Liver (tissue), 9 donors: ENCODE measurements around the gene CCM2L. TPM values are rescaled to one million over a fixed set of nuclear protein-coding genes. Genes with fewer than 3 reads are reported as not detected.

Source experiments
- DNase-seq: peaks from one replicate; pipeline ENCODE4 v3.0.0-alpha.2; 2017; ENCODE audit warnings: low spot score
- H3K27ac ChIP-seq, 2 donors: one replicate each; pipeline ENCODE4 v1.7.0; 2013; ENCODE audit warnings: inconsistent platforms in 2 of 2, low read length in 2 of 2, control low read depth in 1 of 2, low read depth in 1 of 2, mild to moderate bottlenecking in 1 of 2
- H3K27me3 ChIP-seq, 4 donors: one replicate each; pipeline versions ENCODE4 v1.6.1 to v1.7.0; 2013; ENCODE audit warnings: low read length in 3 of 4, inconsistent platforms in 1 of 4, mild to moderate bottlenecking in 1 of 4, moderate library complexity in 1 of 4; ENCODE audit not compliant: control insufficient read depth in 4 of 4, insufficient read depth in 4 of 4
- H3K36me3 ChIP-seq, 4 donors: one replicate each; pipeline versions ENCODE4 v1.6.1 to v1.7.0; 2013; ENCODE audit warnings: low read length in 3 of 4, mild to moderate bottlenecking in 3 of 4, low read depth in 1 of 4, moderate library complexity in 1 of 4; ENCODE audit not compliant: control insufficient read depth in 4 of 4, insufficient read depth in 3 of 4
- H3K4me1 ChIP-seq, 4 donors: one replicate each; pipeline versions ENCODE4 v1.6.1 to v1.7.0; 2013; ENCODE audit warnings: low read length in 3 of 4, mild to moderate bottlenecking in 3 of 4, moderate library complexity in 1 of 4; ENCODE audit not compliant: control insufficient read depth in 4 of 4, insufficient read depth in 4 of 4
- H3K4me3 ChIP-seq, 3 donors: one replicate each; pipeline versions ENCODE4 v1.6.1 to v1.7.0; 2013; ENCODE audit warnings: low read length in 3 of 3, control low read depth in 1 of 3, low read depth in 1 of 3, mild to moderate bottlenecking in 1 of 3
- H3K9ac ChIP-seq, 2 donors: one replicate each; pipeline ENCODE4 v1.7.0; 2013; ENCODE audit warnings: low read length in 2 of 2, mild to moderate bottlenecking in 2 of 2, moderate library complexity in 2 of 2, control low read depth in 1 of 2, low read depth in 1 of 2
- H3K9me3 ChIP-seq, 4 donors: one replicate each; pipeline versions ENCODE4 v1.6.1 to v1.7.0; 2013; ENCODE audit warnings: low read length in 3 of 4; ENCODE audit not compliant: control insufficient read depth in 4 of 4
- ATF3 ChIP-seq: IDR thresholded peaks from 2 replicates; pipeline ENCODE4 v1.6.1; 2016; ENCODE audit warnings: antibody characterized with exemption
- EGR1 ChIP-seq, 2 donors: IDR thresholded peaks; 2 replicates each; pipeline ENCODE4 v1.6.1; 2016 to 2018; ENCODE audit warnings: antibody characterized with exemption in 2 of 2, low read depth in 2 of 2
- FOXA1 ChIP-seq: IDR thresholded peaks from 2 replicates; pipeline ENCODE4 v1.6.1; 2016; ENCODE audit warnings: antibody characterized with exemption
- FOXA2 ChIP-seq: IDR thresholded peaks from 2 replicates; pipeline ENCODE4 v1.6.1; 2016; ENCODE audit warnings: antibody characterized with exemption
- GABPA ChIP-seq, 2 donors: IDR thresholded peaks in 1 of 2; conservative IDR thresholded peaks in 1 of 2; 2 replicates each; pipeline ENCODE4 v1.6.1; 2016; ENCODE audit warnings: antibody characterized with exemption in 2 of 2, mild to moderate bottlenecking in 1 of 2, moderate library complexity in 1 of 2
- HNF4A ChIP-seq, 2 donors: conservative IDR thresholded peaks; 2 replicates each; pipeline ENCODE4 v1.6.1; 2016; ENCODE audit warnings: antibody characterized with exemption in 2 of 2, mild to moderate bottlenecking in 2 of 2
- HNF4G ChIP-seq: IDR thresholded peaks from 2 replicates; pipeline ENCODE4 v1.6.1; 2016; ENCODE audit warnings: antibody characterized with exemption
- JUND ChIP-seq, 2 donors: IDR thresholded peaks; 2 replicates each; pipeline ENCODE4 v1.6.1; 2016; ENCODE audit warnings: antibody characterized with exemption in 2 of 2
- NR2F2 ChIP-seq: IDR thresholded peaks from 2 replicates; pipeline ENCODE4 v1.6.1; 2016; ENCODE audit warnings: antibody characterized with exemption
- REST ChIP-seq: IDR thresholded peaks from 2 replicates; pipeline ENCODE4 v1.6.1; 2016; ENCODE audit warnings: antibody characterized with exemption, mild to moderate bottlenecking
- RXRA ChIP-seq, 2 donors: IDR thresholded peaks; 2 replicates each; pipeline ENCODE4 v1.6.1; 2017 to 2018; ENCODE audit warnings: antibody characterized with exemption in 2 of 2, mild to moderate bottlenecking in 1 of 2
- SP1 ChIP-seq: IDR thresholded peaks from 2 replicates; pipeline ENCODE4 v1.6.1; 2018; ENCODE audit warnings: antibody characterized with exemption, mild to moderate bottlenecking
- YY1 ChIP-seq: IDR thresholded peaks from 2 replicates; pipeline ENCODE4 v1.6.1; 2016; ENCODE audit warnings: antibody characterized with exemption, mild to moderate bottlenecking
- WGBS: extraction: QIAGEN DNeasy Blood & Tissue Kit; methylation state at CpG from one replicate; pipeline ENCODE4 v1.1.7; 2013; 5-methylcytosine and 5-hydroxymethylcytosine counted together
- polyA plus RNA-seq, 2 donors: library from polyadenylated mRNA; stranded (reverse) in 1 of 2; unstranded in 1 of 2; fragments of 200-250 nt in 1 of 2; fragments of >200 nt in 1 of 2; fragmentation: Nextera tagmentation in 1 of 2; extraction: Ambion mirVana in 1 of 2; gene quantifications; one replicate each; pipeline versions ENCODE4 v1.2.1 to v1.2.3, GENCODE V29; 2013 to 2015
- total RNA-seq, 2 donors: library from RNA; depleted of rRNA; stranded (reverse); fragments of >200 nt; gene quantifications; one replicate each; pipeline ENCODE4 v1.2.3, GENCODE V29; 2014
- TF ChIP-seq, protein P1 (sequence below): IDR thresholded peaks from 2 replicates; pipeline ENCODE4 v1.6.1; 2016; ENCODE audit warnings: antibody characterized with exemption
- donor health status: healthy.
- donor health status: healthy.
- donor health status: healthy.
- donor health status: healthy.
- donor health status: healthy.

CCM2L gene
- total and polyA plus RNA-seq, 4 donors = 0.31 to 2.1 (median 1.2) TPM

GRCh38 chr20:31988430-31989015, 21.7 kb upstream of the CCM2L start:
- H3K27me3 ChIP-seq = peaks cover 0 to 4% (median 0%) of the 10 kb centered on the region in 4 donors
- H3K9me3 ChIP-seq = no peaks in the 10 kb centered on the region
- DNase-seq = no peak
- no peak for TF ChIP-seq FOXA1
- H3K27ac ChIP-seq = no peak overlapping the region
- H3K4me1 ChIP-seq = no peaks in the 10 kb centered on the region
- 87% methylated on average over 5 of the region's 5 CpGs for WGBS
- no peak overlapping the region for H3K9ac ChIP-seq
- no peaks in the 10 kb centered on the region for H3K36me3 ChIP-seq
- H3K4me3 ChIP-seq = no peak overlapping the region

GRCh38 chr20:31989030-31989645, 21.1 kb upstream of the CCM2L start:
- 83% methylated on average over 8 of the region's 8 CpGs for WGBS
- H3K4me1 ChIP-seq = no peaks in the 10 kb centered on the region
- no peak overlapping the region for H3K27ac ChIP-seq
- no peak overlapping the region for H3K9ac ChIP-seq
- H3K27me3 ChIP-seq = peaks cover 0 to 6% (median 0%) of the 10 kb centered on the region in 4 donors
- TF ChIP-seq SP1 (no peak), FOXA1 (no peak), RXRA (IDR thresholded peaks at IDR 0.05) (no peak), NR2F2 (no peak), GABPA (IDR thresholded peaks at IDR 0.05 in 1 of 2, conservative IDR thresholded peaks at IDR 0.05 in 1 of 2) (no peak), FOXA2 (no peak), JUND (IDR thresholded peaks at IDR 0.05) (no peak), REST (no peak), HNF4G (no peak), ATF3 (no peak), YY1 (no peak), HNF4A (conservative IDR thresholded peaks at IDR 0.05) (no peak), EGR1 (IDR thresholded peaks at IDR 0.05; ENCODE audit: low read depth in 2 of 2) (no peak)
- TF ChIP-seq, protein P1, sequence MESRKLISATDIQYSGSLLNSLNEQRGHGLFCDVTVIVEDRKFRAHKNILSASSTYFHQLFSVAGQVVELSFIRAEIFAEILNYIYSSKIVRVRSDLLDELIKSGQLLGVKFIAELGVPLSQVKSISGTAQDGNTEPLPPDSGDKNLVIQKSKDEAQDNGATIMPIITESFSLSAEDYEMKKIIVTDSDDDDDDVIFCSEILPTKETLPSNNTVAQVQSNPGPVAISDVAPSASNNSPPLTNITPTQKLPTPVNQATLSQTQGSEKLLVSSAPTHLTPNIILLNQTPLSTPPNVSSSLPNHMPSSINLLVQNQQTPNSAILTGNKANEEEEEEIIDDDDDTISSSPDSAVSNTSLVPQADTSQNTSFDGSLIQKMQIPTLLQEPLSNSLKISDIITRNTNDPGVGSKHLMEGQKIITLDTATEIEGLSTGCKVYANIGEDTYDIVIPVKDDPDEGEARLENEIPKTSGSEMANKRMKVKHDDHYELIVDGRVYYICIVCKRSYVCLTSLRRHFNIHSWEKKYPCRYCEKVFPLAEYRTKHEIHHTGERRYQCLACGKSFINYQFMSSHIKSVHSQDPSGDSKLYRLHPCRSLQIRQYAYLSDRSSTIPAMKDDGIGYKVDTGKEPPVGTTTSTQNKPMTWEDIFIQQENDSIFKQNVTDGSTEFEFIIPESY = no peak
- H3K9me3 ChIP-seq = no peaks in the 10 kb centered on the region
- no peak overlapping the region for H3K4me3 ChIP-seq
- no peaks in the 10 kb centered on the region for H3K36me3 ChIP-seq
- no peak for DNase-seq
